ENCODE measurements around the gene TLE3. TPM values are rescaled to one million over a fixed set of nuclear protein-coding genes. Genes with fewer than 3 reads are reported as not detected.

Gene TLE3
- total RNA-seq, 1 experiment from 2014 or later, result 98.2 TPM

DNA sequence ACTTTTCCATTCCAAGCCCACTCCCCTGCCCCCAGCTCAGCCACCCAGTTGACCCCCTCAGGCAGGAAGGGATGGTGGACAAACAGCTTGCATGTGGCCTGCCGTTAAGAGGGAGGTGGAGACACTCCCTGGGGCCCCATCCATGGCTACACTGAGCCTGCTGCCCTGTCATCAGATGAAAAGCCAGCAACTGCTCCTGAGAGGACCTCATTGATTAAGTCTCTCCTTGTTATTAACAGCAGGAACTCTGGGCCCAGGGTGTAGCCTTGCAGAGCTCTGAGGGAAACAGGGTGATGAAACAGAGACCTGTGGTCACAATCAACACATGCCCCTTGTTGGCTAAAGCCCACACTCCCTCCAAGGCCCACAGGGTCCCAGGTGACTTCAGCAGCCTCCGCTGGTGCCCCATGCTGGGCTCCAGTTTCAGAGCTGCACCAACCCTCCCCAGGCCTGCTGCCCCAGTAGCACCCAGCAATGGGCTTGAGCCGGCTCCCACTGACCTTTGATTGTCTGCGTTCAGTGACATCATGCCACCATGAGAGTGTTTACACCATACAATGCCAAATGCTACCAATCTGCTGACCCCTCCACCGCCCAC, 22.3 kb upstream of the TLE3 start:
- Histone ChIP-seq H2BK20ac (ENCODE audit: low read depth, low read length, poor library complexity, severe bottlenecking) (no peak overlapping the region), H4K8ac (replicated peaks; ENCODE audit: insufficient read length, low read depth, low read length) (no peak overlapping the region), H3K4me1 (ENCODE audit: insufficient read depth, low read length) (no peaks in the 10 kb centered on the region), H2BK120ac (ENCODE audit: low read depth, low read length, poor library complexity, severe bottlenecking) (no peak overlapping the region), H3K23me2 (ENCODE audit: insufficient read length, low read depth, low read length, poor library complexity, severe bottlenecking) (no peaks in the 10 kb centered on the region), H2BK5ac (ENCODE audit: insufficient read length, low read length) (no peak overlapping the region), H3K14ac (ENCODE audit: insufficient read depth, low read length) (0 out of 2 replicates have a peak overlapping the region, but pooled peaks have one; percentile 5), H3K79me1 (ENCODE audit: insufficient read depth, low read depth, low read length, poor library complexity, severe bottlenecking) (no peaks in the 10 kb centered on the region), H3K79me2 (ENCODE audit: insufficient read depth, low read length) (no peaks in the 10 kb centered on the region), H2AFZ (ENCODE audit: low read length) (no peak overlapping the region), H2AK5ac (ENCODE audit: insufficient read length, low read length) (no peak overlapping the region), H2BK12ac (ENCODE audit: insufficient read length, low read depth, low read length) (no peak overlapping the region), H4K20me1 (ENCODE audit: control insufficient read depth, insufficient read depth, insufficient read length) (no peaks in the 10 kb centered on the region), H3K9ac (ENCODE audit: extremely low read depth, insufficient read length, low read length) (no peak overlapping the region), H3T11ph (ENCODE audit: low read length) (no peak overlapping the region), H3K56ac (ENCODE audit: insufficient read length, low read depth, low read length) (no peak overlapping the region), H3K27me3 (ENCODE audit: insufficient read depth, low read length) (no peaks in the 10 kb centered on the region), H3K4ac (ENCODE audit: low read depth, low read length) (no peak overlapping the region), H4K5ac (ENCODE audit: insufficient read length, low read depth, low read length) (no peak overlapping the region), H3K9me3 (ENCODE audit: control insufficient read depth, low read depth, low read length) (no peaks in the 10 kb centered on the region), H3K18ac (ENCODE audit: insufficient read length, low read depth, low read length) (no peak overlapping the region), H3K4me2 (ENCODE audit: insufficient read depth, insufficient read length, low read length) (no peak overlapping the region), H2BK15ac (ENCODE audit: low read depth, low read length) (no peak overlapping the region), H3K23ac (ENCODE audit: insufficient read length, low read depth, low read length) (no peak overlapping the region), H3K27ac (ENCODE audit: insufficient read length, low read depth, low read length) (no peak overlapping the region), H4K91ac (ENCODE audit: insufficient read length, low read depth, low read length) (no peak overlapping the region)
- H3K27ac Mint-ChIP-seq, result no peak overlapping the region
- no peak for DNase-seq
- no peak overlapping the region for H3K4me3 Mint-ChIP-seq
- no peaks in the 10 kb centered on the region; a peak in 1 of 5 replicates for H3K9me3 Mint-ChIP-seq
- H3K4me1 Mint-ChIP-seq, result no peaks in the 10 kb centered on the region; a peak in 1 of 4 replicates
- TF ChIP-seq, protein P1, sequence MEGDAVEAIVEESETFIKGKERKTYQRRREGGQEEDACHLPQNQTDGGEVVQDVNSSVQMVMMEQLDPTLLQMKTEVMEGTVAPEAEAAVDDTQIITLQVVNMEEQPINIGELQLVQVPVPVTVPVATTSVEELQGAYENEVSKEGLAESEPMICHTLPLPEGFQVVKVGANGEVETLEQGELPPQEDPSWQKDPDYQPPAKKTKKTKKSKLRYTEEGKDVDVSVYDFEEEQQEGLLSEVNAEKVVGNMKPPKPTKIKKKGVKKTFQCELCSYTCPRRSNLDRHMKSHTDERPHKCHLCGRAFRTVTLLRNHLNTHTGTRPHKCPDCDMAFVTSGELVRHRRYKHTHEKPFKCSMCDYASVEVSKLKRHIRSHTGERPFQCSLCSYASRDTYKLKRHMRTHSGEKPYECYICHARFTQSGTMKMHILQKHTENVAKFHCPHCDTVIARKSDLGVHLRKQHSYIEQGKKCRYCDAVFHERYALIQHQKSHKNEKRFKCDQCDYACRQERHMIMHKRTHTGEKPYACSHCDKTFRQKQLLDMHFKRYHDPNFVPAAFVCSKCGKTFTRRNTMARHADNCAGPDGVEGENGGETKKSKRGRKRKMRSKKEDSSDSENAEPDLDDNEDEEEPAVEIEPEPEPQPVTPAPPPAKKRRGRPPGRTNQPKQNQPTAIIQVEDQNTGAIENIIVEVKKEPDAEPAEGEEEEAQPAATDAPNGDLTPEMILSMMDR (conservative IDR thresholded peaks at IDR 0.05), result no peak
- WGBS (ENCODE audit: extremely low coverage, insufficient read length, low lambda C conversion rate), result no CpG with 5 or more reads among the region's 5 CpGs
- no peaks in the 10 kb centered on the region; a peak in 1 of 7 replicates for H3K36me3 Mint-ChIP-seq (ENCODE audit: insufficient read depth in 1 of 3, low read depth in 3 of 3)
- H3K27me3 Mint-ChIP-seq (ENCODE audit: low read depth), result peaks cover 19% of the 10 kb centered on the region

Measured in H9 (cell line).